Measurements from ENCODE around the gene CBX4.
A peak's percentile ranks its signal among the peaks of the same experiment; 100 is the strongest.

Gene CBX4

DNA sequence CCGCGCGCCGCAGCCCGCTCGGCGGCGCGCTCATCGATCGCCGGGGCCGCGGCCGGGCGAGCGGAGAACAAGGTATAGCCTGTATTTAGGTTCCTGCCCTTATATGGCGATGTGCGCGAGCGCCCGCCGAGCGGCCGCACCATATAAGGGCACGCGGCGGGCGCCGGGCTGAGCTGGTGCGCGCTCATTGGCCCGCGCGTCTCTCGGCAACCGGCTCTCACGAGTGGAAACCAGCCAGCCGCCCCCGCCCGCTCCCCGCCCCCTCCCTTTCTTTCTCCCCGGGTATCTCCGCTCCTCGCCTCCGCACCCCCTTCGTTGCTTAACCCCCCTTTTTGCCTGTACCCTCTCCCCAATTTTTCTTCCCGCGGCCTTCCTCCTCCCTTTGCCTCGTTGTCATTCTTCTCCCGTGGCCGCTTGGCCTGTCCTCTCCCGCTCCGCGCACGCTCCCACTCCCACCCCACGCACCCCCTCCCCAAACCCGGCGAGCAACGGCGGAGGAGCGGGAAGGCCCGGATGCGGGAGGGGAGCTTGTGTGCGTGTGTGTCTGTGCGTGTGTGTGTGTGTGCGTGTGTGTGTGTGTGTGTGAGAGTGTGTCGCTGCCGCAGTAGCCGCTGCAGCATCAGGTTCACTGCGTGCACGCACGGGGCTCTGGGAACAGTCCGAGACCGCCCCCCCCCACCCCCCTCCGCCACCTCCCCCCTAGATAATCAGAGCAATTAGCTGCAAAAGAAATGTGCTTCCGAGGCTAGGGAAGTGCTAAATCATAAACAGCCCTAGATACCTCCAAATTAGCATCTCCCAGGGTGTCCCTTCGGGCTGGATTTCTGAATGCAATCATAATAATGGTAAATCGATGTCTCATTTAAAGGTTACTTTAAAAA, 28.9 kb downstream of the CBX4 start:
- peak; percentile 88 for DNase-seq
- Histone ChIP-seq H3K18ac (ENCODE audit: low read length) (no peak overlapping the region), H2BK120ac (ENCODE audit: low read depth, low read length) (no peak overlapping the region), H3K9ac (ENCODE audit: low read length) (peak overlapping the region; percentile 42), H3K36me3 (ENCODE audit: control insufficient read depth, insufficient read depth, low read length) (no peaks in the 10 kb centered on the region), H4K5ac (ENCODE audit: low read length) (no peak overlapping the region), H3K79me1 (ENCODE audit: low read length) (no peaks in the 10 kb centered on the region), H3K27ac (ENCODE audit: low read depth, low read length) (no peak overlapping the region), H3K56ac (ENCODE audit: low read length) (peak overlapping the region; percentile 42), H2AK5ac (ENCODE audit: low read length) (no peak overlapping the region), H2BK5ac (ENCODE audit: low read length) (no peak overlapping the region), H3K4me2 (ENCODE audit: low read length) (peak overlapping the region; percentile 27), H4K8ac (ENCODE audit: low read depth, low read length) (no peak overlapping the region), H3K79me2 (ENCODE audit: control insufficient read depth, insufficient read depth, low read length) (no peaks in the 10 kb centered on the region), H3K4me3 (ENCODE audit: low read length) (no peak overlapping the region), H3K27me3 (ENCODE audit: insufficient read depth, low read length, poor library complexity) (peaks cover 80% of the 10 kb centered on the region), H3K4me1 (ENCODE audit: control insufficient read depth, low read depth, low read length) (peaks cover 3% of the 10 kb centered on the region), H2BK15ac (replicated peaks; ENCODE audit: low read depth) (no peak overlapping the region), H3K23ac (ENCODE audit: low read length) (peak overlapping the region; percentile 45), H3K4ac (ENCODE audit: low read depth, low read length) (no peak overlapping the region)
- WGBS (ENCODE audit: extremely low coverage, insufficient coverage, low lambda C conversion rate): no CpG with 5 or more reads among the region's 79 CpGs

GRCh38 chr17:79809530-79810129, 29.6 kb downstream of the CBX4 start:
- H2AK5ac ChIP-seq (ENCODE audit: low read length): no peak overlapping the region
- H3K27ac ChIP-seq (ENCODE audit: low read depth, low read length): no peak overlapping the region
- peaks cover 81% of the 10 kb centered on the region for H3K27me3 ChIP-seq (ENCODE audit: insufficient read depth, low read length, poor library complexity)
- H3K79me2 ChIP-seq (ENCODE audit: control insufficient read depth, insufficient read depth, low read length): no peaks in the 10 kb centered on the region
- no peaks in the 10 kb centered on the region for H3K79me1 ChIP-seq (ENCODE audit: low read length)
- H3K4me3 ChIP-seq (ENCODE audit: low read length): no peak overlapping the region
- H4K5ac ChIP-seq (ENCODE audit: low read length): no peak overlapping the region
- no peak overlapping the region for H2BK5ac ChIP-seq (ENCODE audit: low read length)
- peaks cover 3% of the 10 kb centered on the region for H3K4me1 ChIP-seq (ENCODE audit: control insufficient read depth, low read depth, low read length)
- H3K18ac ChIP-seq (ENCODE audit: low read length): peak overlapping the region; percentile 30
- no peak overlapping the region for H3K4ac ChIP-seq (ENCODE audit: low read depth, low read length)
- no peaks in the 10 kb centered on the region for H3K36me3 ChIP-seq (ENCODE audit: control insufficient read depth, insufficient read depth, low read length)
- DNase-seq: no peak
- WGBS (ENCODE audit: extremely low coverage, insufficient coverage, low lambda C conversion rate): no CpG with 5 or more reads among the region's 40 CpGs
- H2BK120ac ChIP-seq (ENCODE audit: low read depth, low read length): no peak overlapping the region
- no peak overlapping the region for H3K4me2 ChIP-seq (ENCODE audit: low read length)
- no peak overlapping the region for H3K9ac ChIP-seq (ENCODE audit: low read length)
- H2BK15ac ChIP-seq (replicated peaks; ENCODE audit: low read depth): no peak overlapping the region
- no peak overlapping the region for H3K56ac ChIP-seq (ENCODE audit: low read length)
- no peak overlapping the region for H4K8ac ChIP-seq (ENCODE audit: low read depth, low read length)
- no peak overlapping the region for H3K23ac ChIP-seq (ENCODE audit: low read length)

DNA sequence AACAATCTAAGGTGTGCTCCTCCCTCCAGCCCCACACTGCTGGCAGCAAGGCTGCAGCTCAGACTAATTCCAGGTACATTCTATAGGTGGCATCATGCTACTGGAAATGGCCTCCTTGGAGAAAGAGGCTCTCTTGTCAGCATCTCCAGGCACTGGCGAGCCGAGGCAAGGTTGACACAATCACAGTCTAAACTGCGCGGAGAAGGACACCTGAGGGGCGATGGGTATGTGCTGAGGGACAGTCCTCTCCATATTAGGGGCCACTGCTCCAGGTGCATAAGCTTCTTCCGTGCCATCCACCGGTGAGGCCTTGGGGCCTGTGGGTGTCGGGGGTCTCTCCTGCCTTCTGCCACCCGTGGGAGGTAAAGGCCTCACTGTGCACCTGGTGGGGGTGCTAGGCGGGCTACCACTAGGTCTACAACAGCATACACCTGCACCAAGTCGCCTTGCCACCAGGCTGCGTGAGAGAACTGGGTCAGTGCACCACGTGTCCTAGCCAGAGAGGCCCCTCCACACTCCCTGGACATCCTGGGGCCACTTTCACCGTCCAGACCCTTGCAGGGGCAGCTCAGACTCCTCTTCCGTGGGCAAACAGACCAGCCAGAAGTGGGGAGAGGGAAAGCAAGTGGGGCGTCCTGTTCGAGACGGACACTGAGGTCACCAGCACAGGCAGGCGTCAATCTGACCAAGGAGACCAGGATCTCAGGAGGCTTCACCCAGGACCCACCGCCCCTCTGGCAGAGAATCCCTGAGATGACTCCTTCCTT, 30.3 kb downstream of the CBX4 start:
- Histone ChIP-seq H2BK15ac (replicated peaks; ENCODE audit: low read depth) (no peak overlapping the region), H3K18ac (ENCODE audit: low read length) (no peak overlapping the region), H3K56ac (ENCODE audit: low read length) (no peak overlapping the region), H4K8ac (ENCODE audit: low read depth, low read length) (no peak overlapping the region), H3K79me1 (ENCODE audit: low read length) (no peaks in the 10 kb centered on the region), H2BK120ac (ENCODE audit: low read depth, low read length) (no peak overlapping the region), H3K4me1 (ENCODE audit: control insufficient read depth, low read depth, low read length) (no peaks in the 10 kb centered on the region), H2BK5ac (ENCODE audit: low read length) (no peak overlapping the region), H3K23ac (ENCODE audit: low read length) (no peak overlapping the region), H4K5ac (ENCODE audit: low read length) (no peak overlapping the region), H3K4ac (ENCODE audit: low read depth, low read length) (no peak overlapping the region), H3K9ac (ENCODE audit: low read length) (no peak overlapping the region), H3K27ac (ENCODE audit: low read depth, low read length) (no peak overlapping the region), H3K4me2 (ENCODE audit: low read length) (no peak overlapping the region), H3K79me2 (ENCODE audit: control insufficient read depth, insufficient read depth, low read length) (no peaks in the 10 kb centered on the region), H3K27me3 (ENCODE audit: insufficient read depth, low read length, poor library complexity) (peaks cover 81% of the 10 kb centered on the region), H3K4me3 (ENCODE audit: low read length) (no peak overlapping the region), H3K36me3 (ENCODE audit: control insufficient read depth, insufficient read depth, low read length) (no peaks in the 10 kb centered on the region), H2AK5ac (ENCODE audit: low read length) (no peak overlapping the region)
- no CpG with 5 or more reads among the region's 20 CpGs for WGBS (ENCODE audit: extremely low coverage, insufficient coverage, low lambda C conversion rate)
- peak; percentile 84 for DNase-seq

DNA sequence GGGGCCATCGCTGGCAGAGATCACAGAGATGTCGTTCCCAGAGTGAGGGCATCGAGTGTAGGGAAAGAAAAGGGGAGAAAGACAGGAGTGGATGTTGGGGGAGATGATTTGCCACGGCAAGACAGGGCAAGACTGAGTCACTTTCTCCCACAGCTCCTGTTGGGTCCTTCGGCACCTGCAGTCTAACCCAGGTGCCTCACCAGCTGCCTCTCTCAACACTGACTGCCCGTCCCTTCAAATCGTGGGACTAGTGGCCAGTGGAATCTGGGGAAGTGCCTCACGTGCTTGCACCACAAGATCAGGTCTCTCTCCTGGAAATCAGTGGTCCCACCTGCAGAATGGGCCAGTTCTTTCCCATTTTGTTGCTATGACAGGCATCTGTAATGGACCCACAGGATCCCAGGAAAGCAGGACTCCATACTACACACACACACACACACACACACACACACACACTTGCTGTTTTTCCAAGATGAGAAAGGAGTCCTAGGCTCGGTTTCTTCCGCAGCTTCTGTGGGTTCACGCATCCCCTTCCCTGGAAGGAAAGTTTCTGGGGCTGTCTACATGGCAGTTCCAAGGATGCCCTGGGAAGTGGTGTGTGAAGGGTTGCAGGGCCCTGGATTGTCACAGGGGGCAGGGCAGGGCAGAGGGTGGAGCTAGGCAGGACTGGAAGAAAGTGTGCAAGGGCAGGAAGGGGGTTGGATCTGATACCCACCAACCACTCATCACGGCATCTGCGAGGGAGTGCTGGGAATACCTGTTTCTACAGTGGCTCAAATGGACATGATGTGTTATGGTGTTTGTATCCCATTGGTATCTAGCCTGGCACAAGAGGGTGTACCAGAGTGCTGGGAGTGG, 32.1 kb downstream of the CBX4 start:
- H4K5ac ChIP-seq (ENCODE audit: low read length): no peak overlapping the region
- H3K18ac ChIP-seq (ENCODE audit: low read length): no peak overlapping the region
- no peak overlapping the region for H2BK5ac ChIP-seq (ENCODE audit: low read length)
- H3K56ac ChIP-seq (ENCODE audit: low read length): no peak overlapping the region
- no peaks in the 10 kb centered on the region for H3K4me1 ChIP-seq (ENCODE audit: control insufficient read depth, low read depth, low read length)
- H3K4ac ChIP-seq (ENCODE audit: low read depth, low read length): no peak overlapping the region
- no peak overlapping the region for H2AK5ac ChIP-seq (ENCODE audit: low read length)
- no peaks in the 10 kb centered on the region for H3K79me2 ChIP-seq (ENCODE audit: control insufficient read depth, insufficient read depth, low read length)
- no peak overlapping the region for H3K4me3 ChIP-seq (ENCODE audit: low read length)
- H3K36me3 ChIP-seq (ENCODE audit: control insufficient read depth, insufficient read depth, low read length): no peaks in the 10 kb centered on the region
- H3K9ac ChIP-seq (ENCODE audit: low read length): no peak overlapping the region
- H3K27ac ChIP-seq (ENCODE audit: low read depth, low read length): no peak overlapping the region
- WGBS (ENCODE audit: extremely low coverage, insufficient coverage, low lambda C conversion rate): no CpG with 5 or more reads among the region's 13 CpGs
- no peaks in the 10 kb centered on the region for H3K79me1 ChIP-seq (ENCODE audit: low read length)
- DNase-seq: no peak
- no peak overlapping the region for H3K4me2 ChIP-seq (ENCODE audit: low read length)
- H3K23ac ChIP-seq (ENCODE audit: low read length): no peak overlapping the region
- no peak overlapping the region for H4K8ac ChIP-seq (ENCODE audit: low read depth, low read length)
- H3K27me3 ChIP-seq (ENCODE audit: insufficient read depth, low read length, poor library complexity): peaks cover 87% of the 10 kb centered on the region
- no peak overlapping the region for H2BK120ac ChIP-seq (ENCODE audit: low read depth, low read length)
- no peak overlapping the region for H2BK15ac ChIP-seq (replicated peaks; ENCODE audit: low read depth)

DNA sequence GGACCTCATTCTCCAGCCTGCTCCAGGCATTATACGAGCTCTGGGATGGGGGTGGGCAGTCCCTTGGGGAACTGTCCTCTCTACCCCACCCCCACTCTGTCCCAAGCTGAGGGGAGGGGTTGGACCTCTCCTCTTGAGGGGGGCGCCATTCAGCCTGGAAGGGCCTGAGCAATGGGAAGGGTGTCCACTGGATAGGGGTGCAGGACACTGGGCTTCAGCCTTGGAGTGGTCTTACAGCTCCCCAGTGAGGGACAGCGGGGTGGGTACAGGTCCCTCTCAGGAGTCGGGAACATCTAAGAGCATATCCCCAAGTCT, 32.8 kb downstream of the CBX4 start:
- H2BK120ac ChIP-seq (ENCODE audit: low read depth, low read length): no peak overlapping the region
- H3K4me2 ChIP-seq (ENCODE audit: low read length): no peak overlapping the region
- H3K18ac ChIP-seq (ENCODE audit: low read length): no peak overlapping the region
- H3K27me3 ChIP-seq (ENCODE audit: insufficient read depth, low read length, poor library complexity): peaks cover 87% of the 10 kb centered on the region
- H2BK5ac ChIP-seq (ENCODE audit: low read length): no peak overlapping the region
- H3K4me1 ChIP-seq (ENCODE audit: control insufficient read depth, low read depth, low read length): no peaks in the 10 kb centered on the region
- H3K23ac ChIP-seq (ENCODE audit: low read length): no peak overlapping the region
- no peaks in the 10 kb centered on the region for H3K79me2 ChIP-seq (ENCODE audit: control insufficient read depth, insufficient read depth, low read length)
- no peak overlapping the region for H3K9ac ChIP-seq (ENCODE audit: low read length)
- H3K79me1 ChIP-seq (ENCODE audit: low read length): no peaks in the 10 kb centered on the region
- no peak for DNase-seq
- no peak overlapping the region for H2BK15ac ChIP-seq (replicated peaks; ENCODE audit: low read depth)
- H3K56ac ChIP-seq (ENCODE audit: low read length): no peak overlapping the region
- no peak overlapping the region for H3K4me3 ChIP-seq (ENCODE audit: low read length)
- no peak overlapping the region for H4K8ac ChIP-seq (ENCODE audit: low read depth, low read length)
- H4K5ac ChIP-seq (ENCODE audit: low read length): no peak overlapping the region
- H2AK5ac ChIP-seq (ENCODE audit: low read length): no peak overlapping the region
- WGBS (ENCODE audit: extremely low coverage, insufficient coverage, low lambda C conversion rate): no CpG with 5 or more reads among the region's 4 CpGs
- no peak overlapping the region for H3K4ac ChIP-seq (ENCODE audit: low read depth, low read length)
- H3K36me3 ChIP-seq (ENCODE audit: control insufficient read depth, insufficient read depth, low read length): no peaks in the 10 kb centered on the region
- H3K27ac ChIP-seq (ENCODE audit: low read depth, low read length): no peak overlapping the region
